Ascending aorta (tissue), 2 donors: Measurements from ENCODE around the gene ME1. TPM values are rescaled to one million over a fixed set of nuclear protein-coding genes. Genes with fewer than 3 reads are reported as not detected.

Source experiments
- DNase-seq, 2 donors: peaks; one replicate each; pipeline ENCODE4 v3.0.0-alpha.2; 2019; ENCODE audit warnings: low spot score in 2 of 2
- H3K27ac ChIP-seq, 2 donors: fragments of 200-600 bp; sonication (generic); one replicate each; pipeline ENCODE4 v1.5.1; 2016 to 2017; ENCODE audit warnings: mild to moderate bottlenecking in 1 of 2
- H3K27me3 ChIP-seq: fragments of 200-600 bp; sonication (generic); one replicate; pipeline ENCODE4 v1.5.1; 2017
- H3K36me3 ChIP-seq, 2 donors: fragments of 200-600 bp; sonication (generic); one replicate each; pipeline ENCODE4 v1.5.1; 2016
- H3K4me1 ChIP-seq, 2 donors: fragments of 200-600 bp; sonication (generic); one replicate each; pipeline ENCODE4 v1.5.1; 2016 to 2017; ENCODE audit warnings: mild to moderate bottlenecking in 1 of 2
- H3K4me3 ChIP-seq, 2 donors: fragments of 200-600 bp; sonication (generic); one replicate each; pipeline ENCODE4 v1.5.1; 2016 to 2017; ENCODE audit warnings: mild to moderate bottlenecking in 1 of 2
- H3K9me3 ChIP-seq, 2 donors: fragments of 200-600 bp; sonication (generic); one replicate each; pipeline ENCODE4 v1.5.1; 2016
- CTCF ChIP-seq, 3 experiments: fragments of 200-600 bp in 2 of 3; fragments of 450-650 bp in 1 of 3; sonication (generic) in 2 of 3; IDR thresholded peaks; one replicate each; pipeline ENCODE4 v1.5.1; 2016 to 2019; ENCODE audit warnings: antibody characterized with exemption in 3 of 3, mild to moderate bottlenecking in 1 of 3, moderate library complexity in 1 of 3
- intact Hi-C: fragments of 100-400 bp; cut with DNase I; formaldehyde crosslinking; loops from one replicate; pipeline ENCODE4 v1.15.1; 2023
- total RNA-seq: library from RNA; depleted of rRNA; stranded (reverse); fragments of >200 nt; gene quantifications from one replicate; pipeline ENCODE4 v1.1.0, GENCODE V29; 2016

ME1 gene
- total RNA-seq, 1 donor from 2014 or later: 8.4 TPM

GRCh38 chr6:83443516-83443915 is 12.7 kb upstream of the ME1 start:
- no peak for DNase-seq
- H3K4me1 ChIP-seq: no peaks in the 10 kb centered on the region
- H3K9me3 ChIP-seq: no peaks in the 10 kb centered on the region
- no peak overlapping the region for H3K27ac ChIP-seq
- no peak overlapping the region for H3K4me3 ChIP-seq
- no peaks in the 10 kb centered on the region for H3K36me3 ChIP-seq
- H3K27me3 ChIP-seq: no peaks in the 10 kb centered on the region
- TF ChIP-seq CTCF (IDR thresholded peaks at IDR 0.05): no peak
- intact Hi-C loops: no loop called here

DNA sequence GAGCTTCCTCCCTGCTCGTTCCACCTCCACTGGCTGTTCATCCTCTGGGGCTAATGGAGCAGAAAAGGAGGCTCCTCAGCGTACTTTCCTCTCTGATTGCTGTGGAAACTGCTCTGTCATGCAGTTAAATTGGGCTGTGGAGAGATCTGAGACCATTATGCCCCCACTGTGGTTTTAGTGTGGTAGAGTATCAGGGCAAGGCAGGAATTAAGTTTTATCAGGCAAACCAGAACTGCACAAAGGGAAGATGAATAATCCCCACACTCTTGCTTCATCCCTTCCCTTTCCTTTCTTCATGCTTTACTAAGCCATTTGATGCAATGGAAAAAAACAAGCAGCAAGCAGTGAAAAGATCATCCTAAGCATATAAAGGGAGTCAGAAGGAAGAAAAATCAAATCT is 11.9 kb upstream of the ME1 start:
- no peak for DNase-seq
- intact Hi-C loops: no loop called here
- Histone ChIP-seq H3K4me3 (no peak overlapping the region), H3K36me3 (no peaks in the 10 kb centered on the region), H3K9me3 (no peaks in the 10 kb centered on the region), H3K4me1 (no peaks in the 10 kb centered on the region), H3K27ac (no peak overlapping the region), H3K27me3 (no peaks in the 10 kb centered on the region)
- no peak for TF ChIP-seq CTCF (IDR thresholded peaks at IDR 0.05)

DNA sequence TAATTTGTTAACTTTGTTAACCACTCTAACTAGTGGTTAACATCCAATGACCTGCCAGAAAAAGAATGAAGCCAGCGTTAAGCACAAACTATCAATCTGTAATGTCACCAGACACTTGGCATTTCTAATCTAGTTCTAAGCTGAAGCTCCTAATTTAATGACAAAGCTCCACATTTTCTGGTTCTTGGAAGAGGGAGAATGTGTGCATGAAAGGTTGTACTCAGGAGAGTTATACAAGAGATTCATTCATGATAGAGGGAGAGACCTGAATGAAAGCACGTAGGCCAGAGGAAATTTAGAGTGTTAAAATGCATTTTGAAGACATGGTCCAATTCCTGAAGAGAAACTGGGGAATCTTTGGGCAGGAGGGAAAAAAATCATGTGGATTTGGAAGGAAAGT is 8.3 kb upstream of the ME1 start:
- Histone ChIP-seq H3K27ac (no peak overlapping the region), H3K27me3 (no peaks in the 10 kb centered on the region), H3K4me3 (no peak overlapping the region), H3K4me1 (no peaks in the 10 kb centered on the region), H3K36me3 (no peaks in the 10 kb centered on the region), H3K9me3 (no peaks in the 10 kb centered on the region)
- no peak for DNase-seq
- intact Hi-C loops: no loop called here
- TF ChIP-seq CTCF (IDR thresholded peaks at IDR 0.05): no peak

DNA sequence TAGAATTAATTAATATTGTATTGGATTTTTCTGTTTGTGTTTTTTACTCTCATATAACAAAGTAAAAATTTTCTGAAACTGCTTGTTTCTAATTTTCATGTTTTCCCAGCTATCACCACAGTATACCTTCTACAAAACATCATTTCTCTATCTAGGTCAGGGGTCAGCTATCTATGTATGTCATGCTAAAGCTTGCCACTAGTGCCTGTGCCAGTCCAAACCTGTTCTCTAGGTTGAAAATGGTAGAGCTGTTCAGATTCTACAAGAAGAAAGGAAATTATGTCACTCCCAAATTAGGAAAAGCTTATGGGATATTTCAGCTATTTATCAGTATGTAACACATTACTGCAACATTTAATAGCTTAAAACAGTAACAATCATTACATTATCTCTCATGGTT is 5.8 kb upstream of the ME1 start:
- intact Hi-C loops: no loop called here

GRCh38 chr6:83433177-83433576 is 2.3 kb upstream of the ME1 start:
- no peak overlapping the region for H3K27ac ChIP-seq

More for the DNA sequence above, 5.8 kb upstream of the ME1 start:
- Histone ChIP-seq H3K4me3 (no peak overlapping the region), H3K36me3 (no peaks in the 10 kb centered on the region), H3K27me3 (no peaks in the 10 kb centered on the region), H3K27ac (no peak overlapping the region), H3K4me1 (no peaks in the 10 kb centered on the region), H3K9me3 (no peaks in the 10 kb centered on the region)
- TF ChIP-seq CTCF (IDR thresholded peaks at IDR 0.05): no peak
- no peak for DNase-seq

More at GRCh38 chr6:83433177-83433576, 2.3 kb upstream of the ME1 start:
- Histone ChIP-seq H3K4me3 (no peak overlapping the region), H3K36me3 (no peaks in the 10 kb centered on the region), H3K9me3 (no peaks in the 10 kb centered on the region), H3K4me1 (peaks cover 0 to 5% of the 10 kb centered on the region in 2 donors), H3K27me3 (no peaks in the 10 kb centered on the region)
- intact Hi-C loops: loop anchor here (5.0 kb wide), 2 partner anchors 211 to 366 kb away; partner anchors contain the start of genes DOP1A and UBE3D
- TF ChIP-seq CTCF (IDR thresholded peaks at IDR 0.05): no peak
- no peak for DNase-seq
